Vagina (tissue), 2 donors: ENCODE measurements around the gene ST7. TPM values are rescaled to one million over a fixed set of nuclear protein-coding genes. Genes with fewer than 3 reads are reported as not detected.

Source experiments
- DNase-seq, 2 donors: peaks; one replicate each; pipeline ENCODE4 v3.0.0-alpha.2; 2017; ENCODE audit errors: extremely low spot score in 2 of 2
- H3K27ac ChIP-seq: fragments of 200-600 bp; sonication (generic); one replicate; pipeline ENCODE4 v1.5.1; 2019
- H3K27me3 ChIP-seq: fragments of 200-600 bp; sonication (generic); one replicate; pipeline ENCODE4 v1.5.1; 2019
- H3K36me3 ChIP-seq, 2 donors: fragments of 200-600 bp; sonication (generic); one replicate each; pipeline ENCODE4 v1.5.1; 2017 to 2019
- H3K4me1 ChIP-seq: fragments of 200-600 bp; sonication (generic); one replicate; pipeline ENCODE4 v1.5.1; 2019
- H3K4me3 ChIP-seq, 2 donors: fragments of 200-600 bp; sonication (generic); 1 replicate in 1 of 2; 2 replicates in 1 of 2; pipeline ENCODE4 v1.5.1; 2016 to 2019
- H3K9me3 ChIP-seq: fragments of 200-600 bp; sonication (generic); one replicate; pipeline ENCODE4 v1.5.1; 2019
- POLR2A ChIP-seq, 2 donors: fragments of 450-650 bp; IDR thresholded peaks; one replicate each; pipeline ENCODE4 v1.6.1; 2017; ENCODE audit warnings: antibody characterized with exemption in 2 of 2, mild to moderate bottlenecking in 2 of 2, moderate library complexity in 2 of 2
- POLR2AphosphoS5 ChIP-seq, 2 donors: sonication (generic); formaldehyde crosslinking; IDR thresholded peaks; one replicate each; pipeline ENCODE4 v1.9.0; 2017; ENCODE audit warnings: antibody characterized with exemption in 2 of 2, mild to moderate bottlenecking in 2 of 2, low read depth in 1 of 2; ENCODE audit not compliant: insufficient read depth in 1 of 2
- intact Hi-C: fragments of 100-400 bp; cut with DNase I; formaldehyde crosslinking; loops from one replicate; pipeline ENCODE4 v1.15.1; 2023
- total RNA-seq: library from RNA; depleted of rRNA; stranded (reverse); fragments of >200 nt; gene quantifications from one replicate; pipeline ENCODE4 v1.2.3, GENCODE V29; 2016
- TF ChIP-seq, protein P1 (sequence below), 3 experiments: fragments of 450-650 bp in 2 of 3; fragments of 200-600 bp in 1 of 3; sonication (generic) in 1 of 3; IDR thresholded peaks; one replicate each; pipeline ENCODE4 v1.5.1; 2017 to 2019; ENCODE audit warnings: antibody characterized with exemption in 3 of 3, mild to moderate bottlenecking in 2 of 3, moderate library complexity in 2 of 3

The ST7 gene
- total RNA-seq, 1 donor from 2014 or later = 15.2 TPM

GRCh38 chr7:117090791-117091190 lies 137.5 kb downstream of the ST7 start:
- TF ChIP-seq POLR2A (IDR thresholded peaks at IDR 0.05) = no peak
- TF ChIP-seq, protein P1, sequence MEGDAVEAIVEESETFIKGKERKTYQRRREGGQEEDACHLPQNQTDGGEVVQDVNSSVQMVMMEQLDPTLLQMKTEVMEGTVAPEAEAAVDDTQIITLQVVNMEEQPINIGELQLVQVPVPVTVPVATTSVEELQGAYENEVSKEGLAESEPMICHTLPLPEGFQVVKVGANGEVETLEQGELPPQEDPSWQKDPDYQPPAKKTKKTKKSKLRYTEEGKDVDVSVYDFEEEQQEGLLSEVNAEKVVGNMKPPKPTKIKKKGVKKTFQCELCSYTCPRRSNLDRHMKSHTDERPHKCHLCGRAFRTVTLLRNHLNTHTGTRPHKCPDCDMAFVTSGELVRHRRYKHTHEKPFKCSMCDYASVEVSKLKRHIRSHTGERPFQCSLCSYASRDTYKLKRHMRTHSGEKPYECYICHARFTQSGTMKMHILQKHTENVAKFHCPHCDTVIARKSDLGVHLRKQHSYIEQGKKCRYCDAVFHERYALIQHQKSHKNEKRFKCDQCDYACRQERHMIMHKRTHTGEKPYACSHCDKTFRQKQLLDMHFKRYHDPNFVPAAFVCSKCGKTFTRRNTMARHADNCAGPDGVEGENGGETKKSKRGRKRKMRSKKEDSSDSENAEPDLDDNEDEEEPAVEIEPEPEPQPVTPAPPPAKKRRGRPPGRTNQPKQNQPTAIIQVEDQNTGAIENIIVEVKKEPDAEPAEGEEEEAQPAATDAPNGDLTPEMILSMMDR (IDR thresholded peaks at IDR 0.05) = no peak
- TF ChIP-seq POLR2AphosphoS5 (IDR thresholded peaks at IDR 0.05; ENCODE audit: insufficient read depth in 1 of 2, low read depth in 1 of 2) = no peak
- Histone ChIP-seq H3K4me3 (no peak overlapping the region), H3K9me3 (no peaks in the 10 kb centered on the region), H3K27me3 (no peaks in the 10 kb centered on the region), H3K27ac (no peak overlapping the region), H3K4me1 (peaks cover 6% of the 10 kb centered on the region), H3K36me3 (no peaks in the 10 kb centered on the region)
- intact Hi-C loops = no loop called here
- DNase-seq = no peak

DNA sequence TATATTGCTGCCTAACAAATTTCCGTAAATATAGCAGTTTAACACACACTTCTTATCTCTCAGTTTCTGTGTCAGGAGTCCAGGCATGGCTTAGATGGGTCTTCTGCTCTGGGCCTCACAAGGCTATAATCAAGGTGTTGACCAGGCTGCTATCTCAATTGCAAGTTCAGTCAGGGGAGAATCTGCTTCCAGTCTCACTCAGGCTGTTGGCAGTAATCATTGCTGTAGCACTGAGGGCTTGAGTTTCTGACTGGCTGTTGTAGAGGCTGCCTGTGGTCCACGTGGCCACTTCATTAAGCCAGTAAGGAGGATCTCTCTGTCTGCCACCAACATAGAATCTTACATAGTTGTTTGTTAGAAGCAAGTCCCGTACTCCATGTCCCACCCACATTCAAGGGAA lies 138.4 kb downstream of the ST7 start:
- no peaks in the 10 kb centered on the region for H3K4me1 ChIP-seq
- DNase-seq = no peak
- no peaks in the 10 kb centered on the region for H3K9me3 ChIP-seq
- TF ChIP-seq POLR2AphosphoS5 (IDR thresholded peaks at IDR 0.05; ENCODE audit: insufficient read depth in 1 of 2, low read depth in 1 of 2) = no peak
- TF ChIP-seq POLR2A (IDR thresholded peaks at IDR 0.05) = no peak
- TF ChIP-seq, protein P1 (IDR thresholded peaks at IDR 0.05) = no peak
- no peak overlapping the region for H3K27ac ChIP-seq
- no peaks in the 10 kb centered on the region for H3K36me3 ChIP-seq
- H3K27me3 ChIP-seq = no peaks in the 10 kb centered on the region
- intact Hi-C loops = no loop called here
- no peak overlapping the region for H3K4me3 ChIP-seq

DNA sequence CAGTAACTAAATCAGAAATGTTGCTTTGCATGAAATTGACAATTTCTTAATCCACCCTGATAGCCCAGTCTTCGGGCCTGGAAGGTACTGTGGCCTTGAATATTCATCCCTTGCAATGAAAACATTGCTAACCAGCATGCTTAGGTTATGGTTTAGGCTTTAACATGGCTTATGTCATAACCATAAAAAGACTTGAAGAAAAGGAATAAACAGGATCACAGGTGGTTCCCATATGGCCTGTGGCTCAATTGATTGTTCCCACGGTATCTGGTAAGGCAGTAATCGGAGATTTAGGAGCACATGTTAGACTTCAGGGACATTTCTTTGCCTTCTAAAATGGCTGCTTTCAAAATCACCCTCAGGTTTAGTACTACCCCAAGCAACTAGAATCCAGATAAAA lies 139.5 kb downstream of the ST7 start:
- H3K36me3 ChIP-seq = no peaks in the 10 kb centered on the region
- TF ChIP-seq POLR2AphosphoS5 (IDR thresholded peaks at IDR 0.05; ENCODE audit: insufficient read depth in 1 of 2, low read depth in 1 of 2) (no peak), POLR2A (IDR thresholded peaks at IDR 0.05) (no peak)
- TF ChIP-seq, protein P1 (IDR thresholded peaks at IDR 0.05) = no peak
- no peak for DNase-seq
- H3K27ac ChIP-seq = no peak overlapping the region
- H3K4me3 ChIP-seq = no peak overlapping the region
- H3K9me3 ChIP-seq = no peaks in the 10 kb centered on the region
- H3K27me3 ChIP-seq = no peaks in the 10 kb centered on the region
- intact Hi-C loops = no loop called here
- H3K4me1 ChIP-seq = no peaks in the 10 kb centered on the region

GRCh38 chr7:117094457-117094856 lies 141.2 kb downstream of the ST7 start:
- Histone ChIP-seq H3K36me3 (no peaks in the 10 kb centered on the region), H3K27me3 (no peaks in the 10 kb centered on the region), H3K9me3 (no peaks in the 10 kb centered on the region), H3K4me1 (no peaks in the 10 kb centered on the region), H3K4me3 (no peak overlapping the region), H3K27ac (no peak overlapping the region)
- intact Hi-C loops = no loop called here
- TF ChIP-seq POLR2A (IDR thresholded peaks at IDR 0.05) = no peak
- TF ChIP-seq, protein P1 (IDR thresholded peaks at IDR 0.05) = no peak
- TF ChIP-seq POLR2AphosphoS5 (IDR thresholded peaks at IDR 0.05; ENCODE audit: insufficient read depth in 1 of 2, low read depth in 1 of 2) = no peak
- no peak for DNase-seq

GRCh38 chr7:117095055-117095454 lies 141.8 kb downstream of the ST7 start:
- no peaks in the 10 kb centered on the region for H3K36me3 ChIP-seq
- no peaks in the 10 kb centered on the region for H3K9me3 ChIP-seq
- no peak overlapping the region for H3K27ac ChIP-seq
- TF ChIP-seq, protein P1 (IDR thresholded peaks at IDR 0.05) = no peak
- no peak for TF ChIP-seq POLR2AphosphoS5 (IDR thresholded peaks at IDR 0.05; ENCODE audit: insufficient read depth in 1 of 2, low read depth in 1 of 2)
- TF ChIP-seq POLR2A (IDR thresholded peaks at IDR 0.05) = no peak
- H3K27me3 ChIP-seq = no peaks in the 10 kb centered on the region
- no peak for DNase-seq
- H3K4me1 ChIP-seq = no peaks in the 10 kb centered on the region
- H3K4me3 ChIP-seq = no peak overlapping the region
- intact Hi-C loops = no loop called here
